Ishikawa (cell line): ENCODE results near the gene LY86.

Experiments
- CEBPB ChIP-seq: IDR thresholded peaks from 2 replicates; pipeline ENCODE4 v1.6.1; 2012
- CREB1 ChIP-seq: IDR thresholded peaks from 2 replicates; pipeline ENCODE4 v1.6.1; 2012; ENCODE audit warnings: low read depth
- EGR1 ChIP-seq: IDR thresholded peaks from 2 replicates; pipeline ENCODE4 v1.6.1; 2012
- EP300 ChIP-seq: IDR thresholded peaks from 2 replicates; pipeline ENCODE4 v1.6.1; 2012; ENCODE audit warnings: borderline replicate concordance
- FOXM1 ChIP-seq: IDR thresholded peaks from 2 replicates; pipeline ENCODE4 v1.6.1; 2012; ENCODE audit warnings: low read depth, borderline replicate concordance
- MAX ChIP-seq: IDR thresholded peaks from 2 replicates; pipeline ENCODE4 v1.6.1; 2012
- NFIC ChIP-seq: IDR thresholded peaks from 2 replicates; pipeline ENCODE4 v1.6.1; 2012
- RAD21 ChIP-seq: IDR thresholded peaks from 2 replicates; pipeline ENCODE4 v1.6.1; 2012; ENCODE audit warnings: low read depth
- REST ChIP-seq: IDR thresholded peaks from 2 replicates; pipeline ENCODE4 v1.6.1; 2012; ENCODE audit warnings: low read depth, mild to moderate bottlenecking
- TAF1 ChIP-seq: IDR thresholded peaks from 2 replicates; pipeline ENCODE4 v1.6.1; 2012; ENCODE audit warnings: low read depth, mild to moderate bottlenecking
- TCF12 ChIP-seq: IDR thresholded peaks from 2 replicates; pipeline ENCODE4 v1.6.1; 2012; ENCODE audit warnings: low read depth
- TEAD4 ChIP-seq: IDR thresholded peaks from 2 replicates; pipeline ENCODE4 v1.6.1; 2012
- USF1 ChIP-seq: IDR thresholded peaks from 2 replicates; pipeline ENCODE4 v1.6.1; 2012
- YY1 ChIP-seq: IDR thresholded peaks from 2 replicates; pipeline ENCODE4 v1.6.1; 2012; ENCODE audit warnings: low read depth
- ZBTB7A ChIP-seq: IDR thresholded peaks from 2 replicates; pipeline ENCODE4 v1.6.1; 2012; ENCODE audit warnings: low read depth

The LY86 gene

DNA sequence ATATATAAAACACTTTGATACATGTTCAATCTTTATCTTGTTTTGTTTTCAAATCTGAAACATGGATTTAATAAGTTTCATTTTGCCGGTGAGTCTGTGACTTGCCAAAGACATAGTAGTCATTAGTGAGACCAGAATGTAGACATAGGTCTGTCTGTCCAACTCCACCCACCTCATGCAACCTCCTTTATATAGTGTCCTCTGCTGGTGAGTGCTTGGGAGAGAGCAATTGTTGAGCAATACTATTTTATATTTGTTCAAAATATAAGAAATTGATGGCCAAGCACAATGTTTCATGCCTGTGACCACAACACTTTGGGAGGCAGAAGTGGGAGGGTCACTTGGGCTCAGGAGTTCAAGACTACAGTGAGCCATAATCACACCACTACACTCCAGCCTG is 10.8 kb upstream of the LY86 start:
- TF ChIP-seq RAD21 (no peak), MAX (no peak), YY1 (no peak), FOXM1 (no peak), TCF12 (no peak), EGR1 (no peak), NFIC (no peak), TEAD4 (no peak), CREB1 (no peak), CEBPB (no peak), EP300 (no peak), TAF1 (no peak), USF1 (no peak)

GRCh38 chr6:6579281-6579680 is 9.2 kb upstream of the LY86 start:
- TF ChIP-seq ZBTB7A, result no peak
- TF ChIP-seq TAF1, result no peak
- TF ChIP-seq YY1, result no peak
- no peak for TF ChIP-seq CREB1
- TF ChIP-seq RAD21, result no peak
- TF ChIP-seq TCF12, result no peak
- TF ChIP-seq FOXM1, result no peak
- no peak for TF ChIP-seq MAX
- TF ChIP-seq REST, result no peak
- no peak for TF ChIP-seq USF1
- TF ChIP-seq EGR1, result no peak

DNA sequence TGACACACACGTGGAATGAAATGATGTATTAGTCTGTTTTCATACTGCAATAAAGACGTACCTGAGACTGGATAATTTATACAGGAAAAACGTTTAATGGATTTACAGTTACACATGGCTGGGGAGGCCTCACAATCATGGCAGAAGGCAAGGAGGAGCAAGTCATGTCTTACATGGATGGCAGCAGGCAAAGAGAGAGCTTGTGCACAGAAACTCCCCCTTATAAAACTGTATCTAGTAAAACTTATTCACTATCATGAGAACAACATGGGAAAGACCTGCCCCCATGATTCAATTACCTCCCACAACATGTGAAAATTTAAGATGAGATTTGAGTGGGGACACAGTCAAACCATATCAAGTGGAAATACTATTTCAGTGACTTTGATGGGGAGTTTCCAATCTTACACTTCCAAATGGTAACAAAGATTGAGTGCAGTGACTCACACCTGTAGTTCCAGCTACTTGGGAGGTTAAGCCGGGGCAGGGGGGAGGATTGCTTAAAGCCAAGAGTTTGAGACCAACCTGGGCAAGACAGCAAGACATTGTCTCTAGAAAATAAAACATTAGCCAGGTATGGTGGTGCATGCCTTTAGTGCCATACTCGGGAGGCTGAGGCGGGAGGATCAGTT is 8.2 kb upstream of the LY86 start:
- TF ChIP-seq YY1 (no peak), NFIC (no peak), CREB1 (no peak), REST (no peak), RAD21 (no peak), USF1 (no peak), FOXM1 (no peak), EGR1 (no peak), MAX (no peak), ZBTB7A (no peak), CEBPB (no peak), EP300 (no peak), TEAD4 (no peak), TAF1 (no peak), TCF12 (no peak)

DNA sequence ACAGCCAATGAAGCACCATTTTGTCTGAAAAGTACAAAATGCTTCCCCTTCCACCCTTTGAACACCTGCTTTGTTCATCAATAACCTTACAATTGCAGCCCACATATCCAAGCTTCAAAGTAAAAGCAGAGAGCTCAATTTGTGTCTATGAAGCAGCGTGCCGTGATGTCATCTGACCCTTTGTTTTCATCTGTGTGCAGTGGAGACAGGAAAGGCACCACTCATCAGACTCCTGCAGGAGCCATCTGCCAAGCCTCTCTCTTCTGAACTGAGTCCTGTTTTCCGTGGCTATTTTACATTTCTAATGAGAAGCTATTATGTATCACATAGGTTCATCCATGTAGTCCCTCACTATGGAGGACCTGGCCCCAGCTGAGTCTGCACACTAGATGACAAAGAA is 7.5 kb upstream of the LY86 start:
- TF ChIP-seq TAF1 (no peak), TEAD4 (no peak), YY1 (no peak), TCF12 (no peak), MAX (no peak), USF1 (no peak), REST (no peak), CEBPB (no peak), FOXM1 (no peak)
